GM18861 (cell line): ENCODE data around the gene ZNF8.
"Not testable (repeated sequence)": the region's sequence is repeated elsewhere in the genome, so short reads cannot be mapped to it uniquely, and the experiment has no call there.

Experiments
- ATAC-seq: cut with Tn5 transposase; IDR thresholded peaks from one replicate; pipeline ENCODE4 v1.9.1; 2021; ENCODE audit not compliant: unreplicated experiment

The ZNF8 gene

GRCh38 chr19:58278541-58279041 lies at the start of gene ZNF8:
ZNF8 (plus strand) TSS chr19:58278955; CDS start chr19:58279082, 127 bp downstream.
- ATAC-seq = peak; percentile 92

DNA sequence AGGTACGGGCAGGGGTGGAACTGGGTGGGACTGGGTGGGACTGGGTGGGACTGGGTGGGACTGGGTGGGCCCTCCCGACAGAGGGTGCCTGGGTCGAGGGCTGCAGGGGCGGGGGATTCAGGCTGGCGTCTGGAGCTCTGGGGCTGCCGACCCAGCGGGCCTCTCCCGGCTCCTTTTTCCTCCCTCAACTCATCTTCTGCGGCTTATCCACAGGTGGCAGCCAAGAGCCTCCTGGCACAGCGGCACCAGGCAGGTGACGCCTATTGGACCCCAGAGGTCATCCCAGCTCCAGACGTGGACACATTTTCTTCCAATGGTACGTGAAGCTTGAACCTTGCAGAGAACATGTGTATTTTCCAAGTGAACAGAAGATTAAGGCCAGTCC lies 49.5 kb upstream of the ZNF8 start:
- no peak for ATAC-seq

DNA sequence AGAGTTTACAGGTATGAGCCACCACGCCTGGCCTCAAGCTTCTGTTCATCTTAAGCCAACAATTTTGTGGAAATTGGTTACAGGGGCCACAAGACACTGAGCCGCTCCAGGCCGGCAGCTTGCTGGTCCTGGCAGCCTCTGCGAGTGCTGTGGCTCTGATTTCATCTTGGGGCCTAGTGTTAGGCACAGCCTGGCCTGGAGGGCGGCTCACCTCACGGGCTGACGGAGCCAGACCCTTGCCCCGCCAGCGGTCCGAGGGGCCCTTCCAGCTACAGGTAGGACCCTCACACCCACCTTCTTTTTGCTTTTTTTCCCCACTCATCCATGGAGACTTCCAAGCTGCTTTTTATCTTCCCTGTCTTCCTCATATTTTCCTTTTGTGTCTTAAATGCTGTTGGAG lies 41.4 kb upstream of the ZNF8 start:
- ATAC-seq = no peak

DNA sequence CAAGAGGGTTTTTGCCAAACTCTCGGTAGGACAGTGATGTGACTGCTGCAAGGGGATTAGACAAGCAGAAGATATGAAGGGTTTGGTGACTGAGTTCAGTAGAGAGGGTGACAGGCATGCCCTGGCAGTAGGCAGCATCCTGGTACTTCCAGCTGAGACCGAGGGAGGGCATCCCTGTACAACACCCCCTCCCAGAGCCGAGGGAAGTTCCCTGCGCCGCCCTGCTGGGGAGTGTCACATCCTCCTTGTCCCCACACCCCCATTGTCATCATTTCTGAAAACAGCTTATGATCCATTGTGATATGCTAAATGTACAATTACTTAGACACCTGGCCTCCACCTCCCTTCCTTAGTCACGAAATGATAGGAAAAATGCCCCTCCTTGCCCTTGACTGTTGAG lies 35.4 kb upstream of the ZNF8 start:
- ATAC-seq = no peak

- ATAC-seq = no peak
These were observed 29.9 kb upstream of the ZNF8 start for GRCh38 chr19:58248886-58249285.

DNA sequence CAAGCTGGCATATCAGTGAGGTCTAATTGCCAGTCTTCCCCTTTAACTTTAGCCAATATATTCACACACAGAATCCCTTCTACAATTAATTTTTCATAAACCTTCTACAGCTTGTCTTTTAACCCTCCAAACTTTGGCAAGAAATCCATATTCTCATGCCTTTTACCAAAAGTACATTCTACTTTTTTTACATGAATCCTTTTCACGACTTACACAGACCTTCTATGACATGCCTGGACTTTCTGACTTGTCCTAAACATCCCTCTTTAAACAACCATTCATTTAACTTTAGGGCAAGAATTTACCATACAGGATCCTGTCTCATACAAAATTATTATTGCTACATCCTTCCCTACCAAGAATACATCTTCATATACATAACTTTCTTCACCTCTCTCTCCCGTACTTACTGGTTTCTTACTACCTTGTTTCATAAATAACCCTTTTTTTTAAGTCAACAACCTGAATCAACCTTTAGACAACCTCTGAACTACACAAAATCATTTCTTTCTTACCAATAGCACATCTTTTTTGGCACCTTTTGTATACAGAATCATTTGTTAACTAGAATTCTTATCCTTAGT lies 26.6 kb upstream of the ZNF8 start:
- ATAC-seq = no peak

DNA sequence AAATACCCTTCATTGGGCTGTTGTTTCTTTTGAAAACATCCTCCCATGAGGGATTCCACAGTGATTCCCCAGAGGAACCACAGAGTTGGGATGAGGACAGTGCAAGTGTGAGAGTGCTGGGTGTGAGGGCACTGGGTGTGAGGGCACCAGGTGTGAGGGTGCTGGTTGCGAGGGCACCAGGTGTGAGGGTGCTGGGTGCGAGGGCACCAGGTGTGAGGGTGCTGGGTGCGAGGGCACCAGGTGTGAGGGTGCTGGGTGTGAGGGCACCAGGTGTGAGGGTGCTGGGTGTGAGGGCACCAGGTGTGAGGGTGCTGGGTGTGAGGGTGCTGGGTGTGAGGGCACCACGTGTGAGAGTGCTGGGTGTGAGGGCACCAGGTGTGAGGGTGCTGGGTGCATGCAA lies 20.5 kb upstream of the ZNF8 start:
- ATAC-seq = not testable (repeated sequence)

DNA sequence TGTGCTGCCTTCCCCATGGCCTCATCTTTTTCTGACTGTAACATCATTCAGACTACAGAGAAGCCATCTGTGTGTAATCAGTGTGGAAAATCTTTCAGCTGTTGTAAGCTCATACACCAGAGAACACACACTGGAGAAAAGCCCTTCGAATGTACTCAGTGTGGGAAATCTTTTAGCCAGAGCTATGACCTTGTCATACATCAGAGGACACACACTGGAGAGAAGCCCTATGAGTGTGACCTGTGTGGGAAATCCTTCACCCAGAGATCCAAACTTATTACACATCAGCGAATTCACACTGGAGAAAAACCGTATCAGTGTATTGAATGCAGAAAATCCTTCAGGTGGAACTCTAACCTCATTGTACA lies 17.2 kb upstream of the ZNF8 start:
- no peak for ATAC-seq

DNA sequence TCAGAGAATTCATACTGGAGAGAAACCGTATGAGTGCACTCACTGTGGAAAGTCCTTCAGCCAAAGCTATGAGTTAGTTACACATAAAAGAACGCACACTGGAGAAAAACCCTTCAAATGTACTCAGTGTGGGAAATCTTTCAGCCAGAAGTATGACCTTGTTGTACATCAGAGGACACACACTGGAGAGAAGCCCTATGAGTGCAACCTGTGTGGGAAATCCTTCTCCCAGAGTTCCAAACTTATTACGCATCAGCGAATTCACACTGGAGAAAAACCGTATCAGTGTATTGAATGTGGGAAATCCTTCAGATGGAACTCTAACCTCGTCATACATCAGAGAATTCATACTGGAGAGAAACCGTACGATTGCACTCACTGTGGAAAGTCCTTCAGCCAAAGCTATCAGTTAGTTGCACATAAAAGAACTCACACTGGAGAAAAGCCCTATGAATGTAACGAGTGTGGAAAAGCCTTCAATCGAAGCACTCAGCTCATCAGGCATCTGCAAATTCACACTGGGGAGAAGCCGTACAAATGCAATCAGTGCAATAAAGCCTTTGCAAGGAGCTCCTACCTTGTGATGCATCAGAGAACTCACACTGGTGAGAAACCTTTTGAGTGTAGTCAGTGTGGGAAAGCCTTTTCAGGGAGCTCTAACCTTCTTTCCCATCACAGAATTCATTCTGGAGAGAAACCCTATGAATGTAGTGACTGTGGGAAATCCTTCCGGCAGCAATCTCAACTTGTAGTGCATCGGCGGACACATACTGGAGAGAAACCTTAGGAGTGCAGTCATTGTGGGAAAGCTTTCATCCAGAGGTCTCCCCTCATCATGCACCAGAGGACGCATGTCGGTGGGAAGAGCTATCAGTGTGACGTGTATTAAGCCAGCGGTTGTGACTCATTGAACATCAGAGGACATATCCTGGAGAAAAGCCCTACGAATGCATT lies 16.5 kb upstream of the ZNF8 start:
- ATAC-seq = no peak

GRCh38 chr19:58262922-58263296 lies 15.8 kb upstream of the ZNF8 start:
- ATAC-seq = no peak

- ATAC-seq = no peak
These were observed 13.7 kb upstream of the ZNF8 start for GRCh38 chr19:58265100-58265499.

GRCh38 chr19:58268344-58268743 lies 10.4 kb upstream of the ZNF8 start:
- ATAC-seq = no peak

GRCh38 chr19:58274771-58275201 lies 4.0 kb upstream of the ZNF8 start:
- ATAC-seq = no peak

GRCh38 chr19:58275564-58275963 lies 3.2 kb upstream of the ZNF8 start:
- ATAC-seq = no peak

- ATAC-seq = no peak
These were observed 1.6 kb upstream of the ZNF8 start for GRCh38 chr19:58277197-58277596.

DNA sequence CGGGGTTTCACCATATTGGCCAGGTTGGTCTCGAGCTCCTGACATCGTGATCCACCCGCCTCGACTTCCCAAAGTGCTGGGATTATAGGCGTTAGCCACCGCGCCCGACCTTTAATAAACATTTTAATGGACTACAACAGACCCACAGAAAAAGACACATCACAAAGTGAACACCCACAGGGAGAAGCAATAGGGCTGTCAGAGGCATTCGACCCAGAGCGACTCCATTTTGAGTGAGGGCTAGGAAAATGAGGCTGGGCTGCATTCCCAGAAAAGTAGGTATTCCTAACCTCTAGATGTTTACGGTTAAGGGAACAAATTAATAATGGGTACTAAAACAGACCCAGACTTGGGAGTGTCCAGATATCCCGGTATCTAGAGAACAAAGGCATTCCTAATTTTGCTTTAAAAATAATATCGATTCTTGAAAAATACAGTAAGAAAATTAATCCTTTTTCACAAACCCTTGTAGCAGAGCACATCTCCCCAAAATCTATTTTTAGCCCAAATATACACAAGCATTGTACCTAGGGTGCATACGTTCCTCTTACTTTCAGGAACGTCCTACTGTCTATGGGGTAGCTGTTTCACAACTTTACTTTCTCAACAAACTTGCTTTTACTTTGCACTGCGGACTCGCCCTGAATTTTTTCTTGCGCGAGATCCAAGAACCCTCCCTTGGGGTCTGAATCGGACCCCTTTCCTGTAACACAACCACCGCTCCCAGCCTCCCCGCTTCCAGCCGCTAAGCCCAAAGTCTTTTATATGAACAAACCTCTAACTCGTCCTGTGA lies 811 bp upstream of the ZNF8 start:
- no peak for ATAC-seq

DNA sequence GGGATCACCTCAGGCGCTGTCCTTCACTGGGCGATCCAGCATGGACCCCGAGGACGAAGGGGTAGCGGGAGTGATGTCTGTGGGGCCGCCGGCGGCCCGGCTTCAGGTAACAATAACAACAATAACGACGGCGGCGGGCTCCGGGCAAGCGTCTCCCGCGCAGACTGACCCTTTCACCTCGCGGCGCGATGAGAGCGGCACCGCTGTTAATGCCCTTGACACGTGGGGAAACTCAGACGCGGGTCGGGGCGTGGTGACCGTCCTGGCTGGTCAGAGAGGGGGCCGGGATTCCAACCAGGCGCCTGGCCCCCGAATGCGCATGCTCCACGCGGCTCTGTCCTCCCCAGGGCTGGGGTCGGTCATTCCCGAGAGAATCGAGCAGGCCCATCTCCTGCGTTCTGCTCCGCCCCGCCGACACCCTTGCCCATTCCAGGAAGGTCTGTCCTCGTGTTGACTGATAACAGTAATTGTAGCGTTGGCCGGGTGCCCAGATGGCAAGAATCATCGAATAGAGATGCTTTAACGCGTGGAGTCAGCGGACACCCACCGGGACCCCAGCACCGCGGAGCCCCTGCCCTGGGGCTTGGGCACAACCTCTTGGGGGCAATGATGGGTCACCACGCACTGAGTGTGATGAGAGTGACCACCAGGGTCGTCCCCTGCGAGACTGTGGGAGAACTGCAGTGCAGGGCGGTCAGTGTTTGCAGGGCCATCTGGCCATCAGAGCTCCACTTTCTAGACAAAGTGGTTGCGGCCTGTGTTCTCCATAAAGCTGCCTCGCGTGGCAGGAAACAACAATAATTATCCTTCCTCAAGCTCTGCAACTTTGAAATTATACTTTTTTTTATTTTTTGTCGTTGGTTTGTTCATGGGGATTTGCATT lies 528 bp downstream of the ZNF8 start:
- ATAC-seq = no peak

GRCh38 chr19:58279925-58280316 lies 1.2 kb downstream of the ZNF8 start:
- ATAC-seq = no peak

DNA sequence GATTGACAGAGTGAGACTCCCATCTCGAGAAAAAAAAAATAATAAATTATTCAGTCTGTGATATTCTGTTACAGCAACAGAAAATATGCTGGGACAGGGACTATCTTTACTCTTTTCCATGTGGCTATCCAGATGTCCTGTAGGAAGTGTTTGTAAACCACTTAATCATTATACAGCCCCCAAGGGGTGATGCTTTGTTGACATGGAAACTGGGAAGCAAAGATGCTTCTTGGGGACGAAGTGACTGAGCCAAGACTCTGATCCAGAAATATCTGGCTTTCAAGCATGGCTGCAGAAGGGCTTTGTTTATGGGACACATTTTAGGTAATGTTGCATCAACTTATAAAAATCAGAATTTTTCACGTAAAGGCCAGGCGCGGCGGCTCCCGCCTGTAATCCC lies 5.4 kb downstream of the ZNF8 start:
- ATAC-seq = no peak

DNA sequence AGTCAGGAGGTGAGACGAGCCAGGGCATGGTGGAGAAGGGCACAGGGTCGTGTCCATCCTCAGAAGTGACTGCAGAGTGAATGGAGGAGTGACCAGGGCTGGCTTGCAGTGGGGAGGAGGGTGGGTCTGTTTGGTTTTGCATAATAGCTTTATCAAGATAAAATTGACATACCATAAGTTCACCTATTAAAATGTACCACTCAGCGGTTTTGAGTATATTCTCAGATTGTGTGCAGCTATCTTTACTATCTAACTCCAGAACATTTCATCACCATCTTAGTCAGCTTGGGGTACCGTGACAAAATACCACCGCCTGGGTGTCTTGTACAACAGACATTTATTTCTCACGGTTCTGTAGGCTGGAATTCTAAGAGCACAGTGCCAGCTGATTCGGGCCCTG lies 13.2 kb downstream of the ZNF8 start:
- ATAC-seq = no peak
